ENCODE results near the gene PPP1R15A.
"Not testable (repeated sequence)": the region's sequence is repeated elsewhere in the genome, so short reads cannot be mapped to it uniquely, and the experiment has no call there.

Gene PPP1R15A

DNA sequence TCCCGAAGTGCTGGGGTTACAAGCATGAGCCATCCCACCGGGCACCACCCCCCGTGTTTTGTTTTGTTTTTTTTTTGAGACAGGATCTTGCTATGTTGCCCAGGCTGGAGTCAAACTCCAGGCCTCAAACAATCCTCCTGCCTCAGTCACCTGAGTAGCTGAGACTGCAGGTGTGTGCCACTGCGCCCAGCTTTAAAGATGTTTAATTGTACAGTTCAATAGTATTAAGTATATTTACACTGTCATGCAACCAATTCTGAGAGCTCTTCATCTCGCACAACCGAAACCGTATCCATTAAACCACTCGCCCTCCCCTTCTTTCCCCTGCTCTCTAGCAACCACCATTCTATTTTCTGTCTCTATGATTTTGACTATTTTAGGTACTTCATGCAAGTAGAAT, 43.5 kb downstream of the PPP1R15A start:
- no peak for DNase-seq

GRCh38 chr19:48918071-48918470, 45.9 kb downstream of the PPP1R15A start:
- DNase-seq = no peak

- DNase-seq = no peak
Measured at GRCh38 chr19:48918801-48919247, 46.6 kb downstream of the PPP1R15A start.

GRCh38 chr19:48919271-48919670, 47.0 kb downstream of the PPP1R15A start:
- not testable (repeated sequence) for DNase-seq

GRCh38 chr19:48920949-48921348, 48.7 kb downstream of the PPP1R15A start:
- DNase-seq = no peak

- DNase-seq = no peak
Measured at GRCh38 chr19:48921721-48922500, 49.7 kb downstream of the PPP1R15A start.

GRCh38 chr19:48922548-48923490, 50.6 kb downstream of the PPP1R15A start:
- no peak for DNase-seq

GRCh38 chr19:48925240-48925843, 53.1 kb downstream of the PPP1R15A start:
- no peak for DNase-seq
